Esophagus (tissue), 2 donors: ENCODE measurements around the gene NOL12. TPM values are rescaled to one million over a fixed set of nuclear protein-coding genes. Genes with fewer than 3 reads are reported as not detected.
"Not testable (repeated sequence)": the region's sequence is repeated elsewhere in the genome, so short reads cannot be mapped to it uniquely, and the experiment has no call there.

ENCODE experiments used
- H3K27ac ChIP-seq, 2 donors: one replicate each; pipeline ENCODE4 v1.5.1; 2013; ENCODE audit warnings: low read depth in 2 of 2, mild to moderate bottlenecking in 2 of 2, inconsistent platforms in 1 of 2, low read length in 1 of 2, moderate library complexity in 1 of 2
- H3K27me3 ChIP-seq, 2 donors: one replicate each; pipeline ENCODE4 v1.6.1; 2013; ENCODE audit warnings: low read length in 2 of 2, control low read depth in 1 of 2, mild to moderate bottlenecking in 1 of 2; ENCODE audit not compliant: insufficient read depth in 2 of 2, control insufficient read depth in 1 of 2
- H3K36me3 ChIP-seq, 2 donors: one replicate each; pipeline ENCODE4 v1.6.1; 2013; ENCODE audit warnings: low read length in 1 of 2; ENCODE audit not compliant: control insufficient read depth in 2 of 2, insufficient read depth in 2 of 2
- H3K4me1 ChIP-seq, 2 donors: one replicate each; pipeline ENCODE4 v1.6.1; 2013; ENCODE audit warnings: low read length in 1 of 2; ENCODE audit not compliant: control insufficient read depth in 2 of 2, insufficient read depth in 2 of 2
- H3K4me3 ChIP-seq, 2 donors: one replicate each; pipeline ENCODE4 v1.5.1; 2013; ENCODE audit warnings: low read length in 2 of 2, mild to moderate bottlenecking in 2 of 2, low read depth in 1 of 2, moderate library complexity in 1 of 2
- H3K9me3 ChIP-seq, 2 donors: one replicate each; pipeline ENCODE4 v1.6.1; 2013; ENCODE audit warnings: mild to moderate bottlenecking in 2 of 2, low read depth in 1 of 2, low read length in 1 of 2, moderate library complexity in 1 of 2; ENCODE audit not compliant: control insufficient read depth in 2 of 2, insufficient read depth in 1 of 2
- WGBS, 2 donors: extraction: QIAGEN DNeasy Blood & Tissue Kit; methylation state at CpG; one replicate each; pipeline ENCODE4 v1.1.7; 2013; 5-methylcytosine and 5-hydroxymethylcytosine counted together
- polyA plus RNA-seq, 2 donors: library from polyadenylated mRNA; stranded (reverse); fragments of 200-250 nt; gene quantifications; one replicate each; pipeline ENCODE4 v1.2.3, GENCODE V29; 2013
- donor health status: healthy with polysubstance abuse.
- donor health status: Bipolar disorder and iron deficiency.

NOL12 gene
- polyA plus RNA-seq, 2 donors: 35.2 to 43.3 TPM

GRCh38 chr22:37709445-37709765, 23.3 kb downstream of the NOL12 start:
- no peaks in the 10 kb centered on the region for H3K27me3 ChIP-seq
- H3K36me3 ChIP-seq: peaks cover 0 to 4% of the 10 kb centered on the region in 2 donors
- no peak overlapping the region for H3K4me3 ChIP-seq
- WGBS, 2 donors: 95 to 97% methylated on average over 15 of the region's 15 CpGs
- no peaks in the 10 kb centered on the region for H3K9me3 ChIP-seq
- peaks cover 0 to 3% of the 10 kb centered on the region in 2 donors for H3K4me1 ChIP-seq
- H3K27ac ChIP-seq: no peak overlapping the region

DNA sequence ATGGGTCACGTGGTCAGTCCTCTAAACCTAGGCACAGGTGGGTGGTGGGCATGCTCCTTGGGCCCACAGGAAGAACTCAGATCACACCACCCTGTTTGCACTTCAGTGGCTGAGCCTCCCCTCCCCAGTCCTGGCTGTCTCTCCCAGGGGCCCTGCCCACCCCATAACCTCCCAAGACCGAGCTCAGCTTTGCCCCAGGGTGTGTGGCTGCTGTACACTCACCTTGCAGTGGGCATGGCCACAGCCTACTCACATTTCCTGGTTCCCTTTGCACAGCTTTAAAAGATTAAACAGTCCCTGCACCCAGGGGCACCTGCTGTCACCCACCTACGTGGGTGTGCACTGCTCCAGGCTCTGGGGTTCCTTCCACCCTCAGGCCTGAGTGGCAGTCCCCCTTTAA, 24.5 kb downstream of the NOL12 start:
- no peaks in the 10 kb centered on the region for H3K9me3 ChIP-seq
- WGBS, 2 donors: 76 to 81% methylated on average over 3 of the region's 3 CpGs
- no peak overlapping the region for H3K4me3 ChIP-seq
- H3K27ac ChIP-seq: no peak overlapping the region
- peaks cover 0 to 3% of the 10 kb centered on the region in 2 donors for H3K4me1 ChIP-seq
- H3K27me3 ChIP-seq: no peaks in the 10 kb centered on the region
- H3K36me3 ChIP-seq: peaks cover 0 to 4% of the 10 kb centered on the region in 2 donors

DNA sequence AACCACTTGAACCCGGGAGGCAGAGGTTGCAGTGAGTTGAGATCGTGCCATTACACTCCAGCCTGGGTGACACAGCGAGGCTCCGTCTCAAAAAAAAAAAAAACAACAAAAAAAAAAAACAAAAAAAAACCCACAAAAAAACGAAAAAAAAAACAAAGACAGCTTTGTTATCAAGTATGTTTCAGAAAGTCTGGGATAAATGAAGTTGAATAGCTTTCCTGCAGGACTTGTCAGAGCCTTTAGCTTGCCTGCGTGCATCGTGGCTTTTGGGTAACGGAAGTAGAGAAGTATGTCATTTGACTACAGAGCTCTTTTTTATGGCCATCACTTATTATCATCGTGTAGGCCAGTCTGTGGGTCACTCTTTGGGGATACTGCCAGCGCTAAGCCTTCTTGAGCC, 25.3 kb downstream of the NOL12 start:
- 88 to 91% methylated on average over 10 of the region's 10 CpGs for WGBS, 2 donors
- H3K36me3 ChIP-seq: peaks cover 0 to 4% of the 10 kb centered on the region in 2 donors
- no peaks in the 10 kb centered on the region for H3K27me3 ChIP-seq
- H3K4me1 ChIP-seq: peaks cover 0 to 3% of the 10 kb centered on the region in 2 donors
- no peak overlapping the region for H3K27ac ChIP-seq
- H3K9me3 ChIP-seq: no peaks in the 10 kb centered on the region
- H3K4me3 ChIP-seq: no peak overlapping the region

DNA sequence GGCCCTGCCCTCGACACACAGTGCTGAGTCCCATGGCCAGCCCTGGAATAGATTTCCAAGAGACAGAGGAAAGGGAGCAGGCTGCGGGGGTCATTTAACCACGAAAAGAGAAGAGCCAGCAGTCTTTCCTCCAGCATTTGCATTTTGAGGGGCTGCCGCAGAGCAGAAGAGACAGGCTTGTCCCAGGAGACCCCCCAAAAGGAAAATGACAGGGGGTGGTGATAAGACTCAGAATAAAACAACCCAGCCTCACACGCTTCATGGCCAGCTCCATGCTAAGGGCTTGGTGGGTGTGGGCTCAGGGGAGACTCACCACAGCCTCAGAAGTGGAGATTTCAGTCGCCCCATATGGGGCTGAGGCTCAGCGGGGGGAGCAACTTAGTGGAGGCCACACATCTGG, 27.6 kb downstream of the NOL12 start:
- Histone ChIP-seq H3K4me3 (no peak overlapping the region), H3K27me3 (no peaks in the 10 kb centered on the region), H3K27ac (no peak overlapping the region), H3K36me3 (peaks cover 0 to 4% of the 10 kb centered on the region in 2 donors), H3K9me3 (no peaks in the 10 kb centered on the region), H3K4me1 (peaks cover 0 to 3% of the 10 kb centered on the region in 2 donors)
- 88 to 92% methylated on average over 7 of the region's 7 CpGs for WGBS, 2 donors

DNA sequence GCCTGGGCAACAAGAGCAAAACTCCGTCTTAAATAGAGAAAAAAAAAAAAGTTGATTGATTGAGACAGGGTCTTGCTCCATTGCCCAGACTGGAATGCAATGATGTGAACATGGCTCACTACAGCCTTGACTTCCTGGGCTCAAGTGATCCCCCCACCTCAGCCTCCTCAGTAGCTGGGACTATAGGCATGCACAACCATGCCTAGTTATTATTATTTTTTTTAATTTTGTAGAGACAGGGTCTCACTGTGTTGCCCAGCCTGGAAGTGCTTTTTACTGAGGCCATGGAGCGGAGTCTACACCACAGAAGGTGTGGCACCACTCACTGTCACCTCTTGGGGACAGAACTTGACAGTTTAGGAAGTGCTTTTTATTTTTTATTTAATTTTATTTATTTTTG, 28.5 kb downstream of the NOL12 start:
- H3K27ac ChIP-seq: no peak overlapping the region
- 86 to 91% methylated on average over 2 of the region's 2 CpGs for WGBS, 2 donors

GRCh38 chr22:37715760-37716159, 29.6 kb downstream of the NOL12 start:
- H3K36me3 ChIP-seq: peaks cover 0 to 4% of the 10 kb centered on the region in 2 donors
- H3K4me3 ChIP-seq: no peak overlapping the region
- no peaks in the 10 kb centered on the region for H3K4me1 ChIP-seq
- WGBS, 2 donors: 89 to 91% methylated on average over 7 of the region's 7 CpGs
- H3K27ac ChIP-seq: no peak overlapping the region
- no peaks in the 10 kb centered on the region for H3K27me3 ChIP-seq
- no peaks in the 10 kb centered on the region for H3K9me3 ChIP-seq

More for the DNA sequence above, 28.5 kb downstream of the NOL12 start:
- Histone ChIP-seq H3K4me1 (peaks cover 0 to 3% of the 10 kb centered on the region in 2 donors), H3K4me3 (no peak overlapping the region), H3K9me3 (no peaks in the 10 kb centered on the region), H3K36me3 (peaks cover 0 to 4% of the 10 kb centered on the region in 2 donors), H3K27me3 (no peaks in the 10 kb centered on the region)

DNA sequence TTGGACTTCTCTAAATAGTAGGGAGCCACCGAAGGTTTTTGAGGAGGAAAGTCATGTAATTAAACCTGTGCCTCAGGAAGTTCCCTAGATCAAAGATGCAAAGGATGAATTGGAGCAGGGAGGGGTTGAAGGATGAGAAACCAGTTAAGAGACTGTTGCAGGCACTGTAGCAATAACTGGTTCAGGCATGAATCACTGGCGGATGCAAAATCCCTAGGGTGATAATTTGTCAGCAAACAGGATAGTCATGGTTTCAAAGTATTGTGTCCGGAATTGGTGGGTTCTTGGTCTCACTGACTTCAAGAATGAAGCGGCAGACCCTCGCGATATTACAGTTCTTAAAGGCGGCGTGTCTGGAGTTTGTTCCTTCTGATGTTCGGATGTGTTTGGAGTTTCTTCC, 30.6 kb downstream of the NOL12 start:
- no peaks in the 10 kb centered on the region for H3K9me3 ChIP-seq
- WGBS, 2 donors: 73 to 80% methylated on average over 9 of the region's 9 CpGs
- H3K4me1 ChIP-seq: no peaks in the 10 kb centered on the region
- H3K4me3 ChIP-seq: no peak overlapping the region
- H3K27ac ChIP-seq: peak overlapping the region in 1 of 2 donors; percentile 45
- H3K27me3 ChIP-seq: no peaks in the 10 kb centered on the region
- peaks cover 0 to 4% of the 10 kb centered on the region in 2 donors for H3K36me3 ChIP-seq

- WGBS, 2 donors: 84 to 95% methylated on average over 7 of the region's 7 CpGs
- not testable (repeated sequence) for H3K4me1 ChIP-seq, H3K9me3 ChIP-seq, H3K4me3 ChIP-seq, H3K27me3 ChIP-seq, H3K36me3 ChIP-seq
- peak overlapping the region in 1 of 2 donors; percentile 1 for H3K27ac ChIP-seq
Observed at GRCh38 chr22:37717235-37717634, 31.1 kb downstream of the NOL12 start.

GRCh38 chr22:37717746-37718305, 31.7 kb downstream of the NOL12 start:
- H3K9me3 ChIP-seq, H3K27me3 ChIP-seq, H3K4me3 ChIP-seq, H3K27ac ChIP-seq, H3K4me1 ChIP-seq, H3K36me3 ChIP-seq: not testable (repeated sequence)
- WGBS, 2 donors: 96% methylated on average over 37 to 38 of the region's 38 CpGs

- no peak overlapping the region for H3K4me3 ChIP-seq
- H3K4me1 ChIP-seq: no peaks in the 10 kb centered on the region
- H3K36me3 ChIP-seq: peaks cover 0 to 3% of the 10 kb centered on the region in 2 donors
- H3K27me3 ChIP-seq: no peaks in the 10 kb centered on the region
- WGBS, 2 donors: 94 to 95% methylated on average over 25 of the region's 25 CpGs
- H3K9me3 ChIP-seq: no peaks in the 10 kb centered on the region
- H3K27ac ChIP-seq: no peak overlapping the region
Observed at GRCh38 chr22:37725551-37726240, 39.6 kb downstream of the NOL12 start.
